Renal pelvis (tissue), 12 donors: Measurements from ENCODE around the gene SLC30A3. TPM values are rescaled to one million over a fixed set of nuclear protein-coding genes. Genes with fewer than 3 reads are reported as not detected.
"Not testable (repeated sequence)": the region's sequence is repeated elsewhere in the genome, so short reads cannot be mapped to it uniquely, and the experiment has no call there.

ENCODE experiments used
- DNase-seq: peaks from one replicate; pipeline ENCODE4 v3.0.0-alpha.2; 2013
- long read RNA-seq, 16 experiments: transcript quantifications; one replicate each; lab custom pipeline, GENCODE V29; 2026
- polyA plus RNA-seq, 3 donors: library from polyadenylated mRNA; unstranded; fragments of 120-200 nt; gene quantifications; one replicate each; pipeline ENCODE4 v1.2.1, GENCODE V29; 2013; ENCODE audit not compliant: insufficient read length in 3 of 3

Gene SLC30A3
- polyA plus RNA-seq = 10 to 100 TPM in 2 of 3 donors, 1 to 10 TPM in 1; 7.6 to 13.2 (median 10.8) TPM
- long read RNA-seq, donor 1, partial matches to known transcripts = 0 of 5 reads
- long read RNA-seq, donor 1, other reads (novel, unspliced or antisense) = 0 of 5 reads
- long read RNA-seq, donor 2, partial matches to known transcripts = 0 of 5 reads
- long read RNA-seq, donor 2, other reads (novel, unspliced or antisense) = 0 of 5 reads
- long read RNA-seq, donor 3, partial matches to known transcripts = 0 of 4 reads
- long read RNA-seq, donor 3, other reads (novel, unspliced or antisense) = 0 of 4 reads
- long read RNA-seq, donor 4, partial matches to known transcripts = 0 of 2 reads
- long read RNA-seq, donor 4, other reads (novel, unspliced or antisense) = 0 of 2 reads
- long read RNA-seq, donor 5, partial matches to known transcripts = 0 of 4 reads
- long read RNA-seq, donor 5, other reads (novel, unspliced or antisense) = 0 of 4 reads
- long read RNA-seq, donor 6, transcript SLC30A3-210 (4 exons, 3,448 nt) = major isoform, 5 of 6 reads
- long read RNA-seq, donor 6, partial matches to known transcripts = 0 of 6 reads
- long read RNA-seq, donor 6, other reads (novel, unspliced or antisense) = 0 of 6 reads
- long read RNA-seq, donor 7, partial matches to known transcripts = 0 of 3 reads
- long read RNA-seq, donor 7, other reads (novel, unspliced or antisense) = 0 of 3 reads
- long read RNA-seq, donor 8 = 0 reads
- long read RNA-seq, donor 9, partial matches to known transcripts = 0 of 7 reads
- long read RNA-seq, donor 9, other reads (novel, unspliced or antisense) = 0 of 7 reads
- long read RNA-seq, donor 10, partial matches to known transcripts = 0 of 5 reads
- long read RNA-seq, donor 10, other reads (novel, unspliced or antisense) = 0 of 5 reads
- long read RNA-seq, donor 11 = 0 reads
- long read RNA-seq, donor 12, transcript SLC30A3-210 (4 exons, 3,448 nt) = major isoform, 6 of 12 reads
- long read RNA-seq, donor 12, partial matches to known transcripts = 0 of 12 reads
- long read RNA-seq, donor 12, other reads (novel, unspliced or antisense) = 0 of 12 reads
- long read RNA-seq, donor 13, partial matches to known transcripts = 0 of 1 reads
- long read RNA-seq, donor 13, other reads (novel, unspliced or antisense) = 0 of 1 reads
- long read RNA-seq, donor 14 = 0 reads
- long read RNA-seq, donor 15, partial matches to known transcripts = 0 of 4 reads
- long read RNA-seq, donor 15, other reads (novel, unspliced or antisense) = 0 of 4 reads
- long read RNA-seq, donor 16, partial matches to known transcripts = 0 of 4 reads
- long read RNA-seq, donor 16, other reads (novel, unspliced or antisense) = 0 of 4 reads

- DNase-seq = no peak
These were observed at the start of gene SLC30A3 for GRCh38 chr2:27262379-27263286. Gene SLC30A3, minus strand, starts transcription at chr2:27263047. Its CDS starts 141 bp downstream, at chr2:27262906.

GRCh38 chr2:27312152-27312551 lies 49.3 kb upstream of the SLC30A3 start:
- no peak for DNase-seq

GRCh38 chr2:27309651-27310050 lies 46.8 kb upstream of the SLC30A3 start:
- no peak for DNase-seq

- DNase-seq = peak; percentile 74
These were observed 45.6 kb upstream of the SLC30A3 start, which contains the start of gene UCN for GRCh38 chr2:27308359-27308881. Gene UCN, minus strand, starts transcription at chr2:27308445. Its CDS starts 550 bp downstream, at chr2:27307895.

GRCh38 chr2:27307545-27308358 lies 44.9 kb upstream of the SLC30A3 start:
- DNase-seq = no peak

GRCh38 chr2:27307287-27307544 lies 44.4 kb upstream of the SLC30A3 start:
- no peak for DNase-seq

GRCh38 chr2:27306573-27307286 lies 43.9 kb upstream of the SLC30A3 start:
- DNase-seq = no peak

- DNase-seq = no peak
These were observed 43.3 kb upstream of the SLC30A3 start for GRCh38 chr2:27306136-27306535.

- no peak for DNase-seq
These were observed 42.7 kb upstream of the SLC30A3 start for GRCh38 chr2:27305516-27305915.

GRCh38 chr2:27304488-27305240 lies 41.8 kb upstream of the SLC30A3 start:
- DNase-seq = no peak

- no peak for DNase-seq
These were observed 40.5 kb upstream of the SLC30A3 start for GRCh38 chr2:27303093-27304025.

GRCh38 chr2:27300606-27301005 lies 37.8 kb upstream of the SLC30A3 start:
- DNase-seq = not testable (repeated sequence)

- no peak for DNase-seq
These were observed 35.7 kb upstream of the SLC30A3 start for GRCh38 chr2:27298391-27299080.

GRCh38 chr2:27297195-27297594 lies 34.3 kb upstream of the SLC30A3 start:
- DNase-seq = no peak

- DNase-seq = no peak
These were observed 33.6 kb upstream of the SLC30A3 start for GRCh38 chr2:27296481-27296880.

- DNase-seq = no peak
These were observed 32.1 kb upstream of the SLC30A3 start for GRCh38 chr2:27294928-27295327.
